ENCODE data around the gene NDUFAF7.

GRCh38 chr2:37244017-37244416 is 12.6 kb downstream of the NDUFAF7 start:
- no peak for TF ChIP-seq CTCF (IDR thresholded peaks at IDR 0.05)
- no peak for TF ChIP-seq POLR2A (IDR thresholded peaks at IDR 0.05)
